ENCODE data around the gene RAB14. TPM values are rescaled to one million over a fixed set of nuclear protein-coding genes. Genes with fewer than 3 reads are reported as not detected.

The RAB14 gene
- total and polyA plus RNA-seq, 2 experiments from 2014 or later: 22.8 to 31.0 TPM

GRCh38 chr9:121173501-121173900, 28.2 kb downstream of the RAB14 start:
- DNase-seq (ENCODE audit: low spot score): no peak
- H3K4me3 Mint-ChIP-seq: no peak overlapping the region
- Histone ChIP-seq H3K9me2 (ENCODE audit: insufficient read depth) (no peaks in the 10 kb centered on the region), H2AFZ (no peak overlapping the region), H3K79me2 (replicated peaks; ENCODE audit: insufficient read depth) (no peaks in the 10 kb centered on the region), H3K36me3 (ENCODE audit: insufficient read depth) (peaks cover 3% of the 10 kb centered on the region; the same call in 1 of the 2 replicates), H4K20me1 (replicated peaks; ENCODE audit: insufficient read depth) (peaks cover 6% of the 10 kb centered on the region; the same call in 1 of the 2 replicates), H3F3A (replicated peaks; ENCODE audit: low read depth) (no peaks in the 10 kb centered on the region), H3K4me3 (no peak overlapping the region), H3K27me3 (ENCODE audit: insufficient read depth) (no peaks in the 10 kb centered on the region), H3K4me2 (no peak overlapping the region), H3K27ac (ENCODE audit: low read depth) (no peak overlapping the region), H3K4me1 (ENCODE audit: insufficient read depth) (no peaks in the 10 kb centered on the region)
- TF ChIP-seq REST (IDR thresholded peaks at IDR 0.05; ENCODE audit: unreplicated experiment): no peak
- no peak for TF ChIP-seq STAT1 (IDR thresholded peaks at IDR 0.05; ENCODE audit: unreplicated experiment)
- no peak for TF ChIP-seq EZH2 (IDR thresholded peaks at IDR 0.05; ENCODE audit: low read depth, unreplicated experiment)
- no peak for TF ChIP-seq JUNB (IDR thresholded peaks at IDR 0.05; ENCODE audit: unreplicated experiment)
- no peaks in the 10 kb centered on the region for H3K9me3 Mint-ChIP-seq
- no peaks in the 10 kb centered on the region for H3K27me3 Mint-ChIP-seq (ENCODE audit: insufficient read depth, low read depth, poor library complexity)
- H3K27ac Mint-ChIP-seq: no peak overlapping the region
- H3K4me1 Mint-ChIP-seq: no peaks in the 10 kb centered on the region
- ATAC-seq: no peak
- peaks cover 18% of the 10 kb centered on the region; the same call in 2 of the 3 replicates for H3K36me3 Mint-ChIP-seq (ENCODE audit: low read depth)

- H3K36me3 ChIP-seq (ENCODE audit: insufficient read depth): peaks cover 3% of the 10 kb centered on the region; the same call in 1 of the 2 replicates
- H3K4me1 Mint-ChIP-seq: no peaks in the 10 kb centered on the region
- H3K27me3 ChIP-seq (ENCODE audit: insufficient read depth): no peaks in the 10 kb centered on the region
- no peak for DNase-seq (ENCODE audit: low spot score)
- peaks cover 18% of the 10 kb centered on the region; the same call in 2 of the 3 replicates for H3K36me3 Mint-ChIP-seq (ENCODE audit: low read depth)
- no peak overlapping the region for H3K4me3 Mint-ChIP-seq
- H2AFZ ChIP-seq: no peak overlapping the region
- H3K79me2 ChIP-seq (replicated peaks; ENCODE audit: insufficient read depth): no peaks in the 10 kb centered on the region
- ATAC-seq: no peak
- H3K27ac ChIP-seq (ENCODE audit: low read depth): no peak overlapping the region
- H3K4me1 ChIP-seq (ENCODE audit: insufficient read depth): no peaks in the 10 kb centered on the region
- no peak overlapping the region for H3K4me3 ChIP-seq
- H3K4me2 ChIP-seq: no peak overlapping the region
- no peaks in the 10 kb centered on the region for H3K9me2 ChIP-seq (ENCODE audit: insufficient read depth)
- H3K27me3 Mint-ChIP-seq (ENCODE audit: insufficient read depth, low read depth, poor library complexity): no peaks in the 10 kb centered on the region
- H3K9me3 Mint-ChIP-seq: no peaks in the 10 kb centered on the region
- H3K27ac Mint-ChIP-seq: no peak overlapping the region
- no peaks in the 10 kb centered on the region for H3F3A ChIP-seq (replicated peaks; ENCODE audit: low read depth)
- H4K20me1 ChIP-seq (replicated peaks; ENCODE audit: insufficient read depth): peaks cover 6% of the 10 kb centered on the region; the same call in 1 of the 2 replicates
- TF ChIP-seq EZH2phosphoT487 (IDR thresholded peaks at IDR 0.05; ENCODE audit: unreplicated experiment): no peak
- no peak for TF ChIP-seq CREB1 (CRISPR knock-in tag; IDR thresholded peaks at IDR 0.05; ENCODE audit: low read depth)
- TF ChIP-seq JUNB (IDR thresholded peaks at IDR 0.05; ENCODE audit: unreplicated experiment): no peak
- TF ChIP-seq ZNF114 (CRISPR knock-in tag; IDR thresholded peaks at IDR 0.05): no peak
- no peak for TF ChIP-seq POLR2AphosphoS5 (IDR thresholded peaks at IDR 0.05; ENCODE audit: low read depth)
- no peak for TF ChIP-seq ETS1 (IDR thresholded peaks at IDR 0.05)
- TF ChIP-seq NANOG (IDR thresholded peaks at IDR 0.05; ENCODE audit: borderline replicate concordance): no peak
- TF ChIP-seq ZNF331 (CRISPR knock-in tag; IDR thresholded peaks at IDR 0.05; ENCODE audit: low read depth): no peak
- no peak for TF ChIP-seq CTCF (conservative IDR thresholded peaks at IDR 0.05; ENCODE audit: low read depth in 2 of 2)
Observed at GRCh38 chr9:121172726-121173487, 28.8 kb downstream of the RAB14 start.
